HG03066 (cell line): ENCODE measurements around the gene DIO3.
"Not testable (repeated sequence)": the region's sequence is repeated elsewhere in the genome, so short reads cannot be mapped to it uniquely, and the experiment has no call there.

Experiments used
- ATAC-seq: cut with Tn5 transposase; IDR thresholded peaks from one replicate; pipeline ENCODE4 v1.9.1; 2021; ENCODE audit warnings: low read depth; ENCODE audit not compliant: unreplicated experiment

The DIO3 gene

GRCh38 chr14:101557321-101557695 is 4.0 kb upstream of the DIO3 start:
- ATAC-seq, result no peak

GRCh38 chr14:101557811-101558738 is 3.2 kb upstream of the DIO3 start:
- no peak for ATAC-seq

DNA sequence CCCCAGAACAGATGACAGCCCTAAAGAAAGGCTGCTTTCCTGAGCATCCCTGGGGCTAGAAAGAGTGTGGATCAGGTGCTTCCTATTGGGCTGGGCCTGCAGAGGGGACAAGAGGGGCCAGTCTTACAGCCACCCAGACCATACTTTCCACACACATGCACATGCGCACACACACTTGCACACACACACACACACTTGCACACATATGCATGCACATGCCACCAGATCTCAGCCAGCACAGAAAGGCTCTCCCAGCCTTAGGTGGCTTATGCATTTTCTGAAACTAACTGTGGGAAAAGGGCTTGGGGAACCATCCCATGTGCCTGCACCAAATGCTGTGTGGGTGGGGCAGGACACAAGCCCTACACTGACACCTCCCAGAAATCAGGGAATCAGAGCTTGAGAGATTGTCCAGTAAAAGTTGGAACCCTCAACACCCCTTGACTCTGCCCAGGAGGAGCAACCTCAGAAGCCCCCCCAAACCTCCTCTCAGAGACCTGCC is 2.5 kb upstream of the DIO3 start:
- ATAC-seq, result no peak

GRCh38 chr14:101559250-101559623 is 2.1 kb upstream of the DIO3 start:
- no peak for ATAC-seq

- no peak for ATAC-seq
These were observed 1.4 kb upstream of the DIO3 start for GRCh38 chr14:101559624-101560533.

DNA sequence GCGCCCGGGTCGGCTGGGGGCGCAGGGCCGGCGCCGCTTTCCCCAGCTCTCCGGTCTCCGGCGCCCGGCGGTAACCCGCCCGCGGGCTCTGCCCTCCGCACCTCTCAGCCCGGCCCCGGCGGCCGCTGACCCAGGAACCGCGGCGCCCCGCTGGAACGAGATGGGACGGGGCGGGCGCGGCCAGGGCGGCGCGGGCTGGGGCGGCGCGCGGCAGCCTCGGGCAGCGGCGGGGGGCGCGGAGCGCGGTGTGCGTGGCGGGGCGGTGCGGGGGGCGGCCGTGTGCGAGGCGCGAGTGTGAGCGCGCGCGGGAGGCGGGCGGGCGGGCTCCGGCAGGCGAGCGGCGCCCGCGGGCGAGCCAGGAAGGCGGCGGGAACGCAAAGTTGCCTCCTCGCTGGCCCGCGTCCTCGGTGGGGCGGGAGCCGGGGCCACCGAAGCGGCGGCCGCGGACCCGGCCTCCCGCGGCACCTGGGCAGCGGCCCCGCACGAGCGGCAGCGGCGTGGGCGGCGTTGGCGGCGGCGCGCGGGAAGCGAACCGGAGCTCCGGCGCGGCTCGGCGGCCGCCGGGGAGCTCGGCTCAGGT is 671 bp upstream of the DIO3 start:
- ATAC-seq, result no peak

DNA sequence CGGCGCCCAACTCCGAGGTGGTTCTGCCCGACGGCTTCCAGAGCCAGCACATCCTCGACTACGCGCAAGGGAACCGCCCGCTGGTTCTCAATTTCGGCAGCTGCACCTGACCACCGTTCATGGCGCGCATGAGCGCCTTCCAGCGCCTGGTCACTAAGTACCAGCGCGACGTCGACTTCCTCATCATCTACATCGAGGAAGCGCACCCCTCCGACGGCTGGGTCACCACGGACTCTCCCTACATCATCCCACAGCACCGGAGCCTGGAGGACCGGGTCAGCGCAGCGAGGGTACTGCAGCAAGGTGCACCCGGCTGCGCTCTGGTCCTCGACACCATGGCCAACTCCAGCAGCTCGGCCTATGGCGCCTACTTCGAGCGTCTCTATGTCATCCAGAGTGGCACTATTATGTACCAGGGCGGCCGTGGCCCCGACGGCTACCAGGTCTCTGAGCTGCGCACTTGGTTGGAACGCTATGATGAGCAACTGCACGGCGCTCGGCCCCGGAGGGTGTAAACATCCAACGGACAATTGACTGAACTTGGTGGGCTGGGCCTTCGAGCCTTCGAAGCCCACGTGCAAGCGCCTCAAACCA is 699 bp downstream of the DIO3 start:
- ATAC-seq, result no peak

- no peak for ATAC-seq
These were observed 1.5 kb downstream of the DIO3 start for GRCh38 chr14:101562659-101563351.

- no peak for ATAC-seq
These were observed 2.0 kb downstream of the DIO3 start for GRCh38 chr14:101563352-101563653.

- no peak for ATAC-seq
These were observed 2.6 kb downstream of the DIO3 start for GRCh38 chr14:101563654-101564443.

GRCh38 chr14:101564444-101564776 is 3.1 kb downstream of the DIO3 start:
- no peak for ATAC-seq

DNA sequence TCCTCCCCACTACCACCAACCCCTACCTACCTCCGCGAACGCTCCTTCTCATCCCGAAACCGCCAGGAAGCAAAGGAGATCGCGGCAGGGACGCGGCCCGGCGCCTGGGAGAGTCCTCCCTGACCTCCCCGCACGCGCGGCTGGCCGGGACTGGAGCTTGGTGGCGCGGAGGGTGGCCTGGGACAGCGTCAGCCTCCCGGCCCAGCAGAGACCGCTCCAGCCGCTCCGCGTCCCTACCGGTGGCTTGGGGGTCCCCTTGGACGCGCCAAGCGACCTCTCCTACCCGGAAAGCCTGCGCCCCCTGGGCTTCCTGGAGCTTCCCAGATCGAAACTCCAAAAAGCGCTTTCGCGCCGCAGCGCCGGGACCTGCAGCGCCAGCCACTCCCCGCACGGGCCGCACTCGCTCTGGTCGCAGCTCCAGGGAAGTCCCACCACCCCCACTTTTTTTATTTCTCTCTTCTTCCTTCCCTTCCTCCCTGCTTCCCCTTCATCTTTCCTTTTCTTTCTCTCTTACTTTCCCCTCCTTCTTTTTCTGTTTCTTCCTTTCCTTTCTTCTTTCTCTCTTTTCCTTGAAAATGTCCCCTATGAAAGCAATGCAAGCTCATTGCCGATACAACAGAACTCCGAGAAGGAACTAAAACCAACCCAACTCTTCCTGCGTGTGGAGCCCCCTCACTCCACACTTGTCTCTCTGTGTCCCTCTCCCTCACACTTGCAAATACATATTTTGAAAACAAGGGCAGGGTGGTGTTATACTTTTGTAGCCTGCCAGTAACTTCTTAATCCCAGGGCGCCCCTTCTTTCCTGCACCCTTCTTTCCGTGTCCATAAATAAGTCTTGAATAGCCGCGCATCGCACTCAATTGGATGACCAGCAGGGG is 3.8 kb downstream of the DIO3 start:
- ATAC-seq, result no peak

DNA sequence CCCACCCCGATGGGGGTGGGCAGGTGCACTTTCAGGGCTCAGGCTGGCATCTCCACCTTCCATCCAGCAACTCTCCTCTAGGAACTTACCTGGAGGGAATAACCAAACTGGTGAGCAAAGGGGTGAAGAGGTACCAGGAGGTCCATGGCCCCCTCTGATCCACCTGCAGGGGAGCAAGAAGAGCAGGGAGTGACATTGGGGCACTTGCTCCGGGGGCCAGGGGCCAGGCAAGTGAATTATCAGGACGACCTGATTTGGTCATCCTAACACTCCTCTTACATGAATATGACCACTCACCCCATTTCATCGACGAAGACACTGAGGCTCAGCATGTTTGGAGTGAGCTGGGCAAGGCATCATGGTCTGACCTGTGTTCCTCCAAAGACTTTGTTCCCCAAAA is 6.0 kb downstream of the DIO3 start:
- no peak for ATAC-seq

GRCh38 chr14:101571004-101571403 is 9.7 kb downstream of the DIO3 start:
- ATAC-seq, result no peak

GRCh38 chr14:101572526-101572925 is 11.2 kb downstream of the DIO3 start:
- not testable (repeated sequence) for ATAC-seq

DNA sequence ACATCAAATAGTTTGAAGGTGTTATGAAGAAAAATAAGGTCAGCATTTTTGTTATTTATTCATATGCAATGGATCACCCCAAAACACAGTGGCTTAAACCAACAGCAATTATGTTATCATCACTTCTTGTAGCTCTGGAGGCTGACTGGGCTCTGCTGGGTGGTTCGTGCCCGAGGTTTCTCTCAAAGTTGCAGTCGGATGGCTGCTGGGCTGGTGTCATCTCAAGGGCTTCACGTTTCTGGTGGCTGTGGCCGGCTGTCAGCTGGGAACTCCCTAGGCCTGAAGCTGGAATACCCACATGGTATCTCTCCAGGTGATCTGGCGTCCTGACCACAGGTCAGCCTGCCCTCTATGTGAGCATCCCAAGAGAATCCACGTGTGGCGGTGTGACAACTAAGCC is 12.0 kb downstream of the DIO3 start:
- ATAC-seq, result no peak

DNA sequence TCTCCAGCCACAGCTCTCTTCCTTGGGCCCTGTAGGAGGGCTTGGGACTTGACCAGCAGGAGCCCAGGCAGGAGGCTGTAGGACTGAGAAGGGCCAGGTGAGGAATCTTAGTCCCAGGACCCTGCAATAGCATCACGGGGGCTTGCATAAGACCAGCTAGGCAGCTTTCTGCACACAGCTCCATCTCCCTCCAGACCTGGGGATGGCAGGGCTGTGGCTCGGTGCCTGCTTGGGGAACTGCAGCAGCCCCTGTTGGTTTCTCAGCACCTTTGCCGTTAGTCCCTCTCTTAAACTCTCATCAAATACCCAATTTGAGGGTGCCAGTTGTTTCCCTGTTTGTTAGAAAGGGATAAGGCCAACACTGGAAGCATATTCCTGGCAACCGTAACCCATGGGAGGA is 14.3 kb downstream of the DIO3 start:
- no peak for ATAC-seq

DNA sequence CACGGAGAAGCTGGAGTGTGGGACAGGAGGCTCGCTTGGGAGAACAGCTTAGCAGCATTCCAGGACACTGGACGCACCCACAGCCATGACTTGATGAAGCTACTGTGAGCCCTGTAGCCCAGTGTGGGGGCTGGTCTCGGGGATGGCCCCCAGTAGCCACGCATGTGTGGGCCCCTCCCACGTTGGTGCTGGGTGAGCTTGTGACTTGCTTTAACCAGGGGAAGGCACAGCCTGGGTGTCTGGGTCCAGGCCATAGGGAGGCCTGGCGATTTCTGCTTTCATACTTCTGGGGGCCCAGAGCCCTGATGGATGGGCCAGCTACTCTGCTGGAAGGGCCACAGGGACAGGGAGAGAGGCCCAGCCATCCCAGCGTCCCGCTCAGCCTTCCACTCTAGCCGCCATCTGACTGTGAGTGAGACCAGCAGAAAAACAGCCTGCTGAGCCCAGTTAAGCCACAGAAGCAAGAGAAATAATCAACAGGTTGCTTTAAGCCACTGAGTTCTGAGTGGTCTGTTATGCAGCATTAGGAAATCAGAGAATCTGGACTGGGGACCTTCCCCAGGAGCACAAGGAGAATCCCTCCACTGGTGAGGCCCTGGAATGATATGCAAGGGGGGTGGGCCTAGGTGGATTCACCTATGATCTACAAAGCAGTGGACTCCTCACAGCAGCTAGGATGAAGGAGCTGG is 16.1 kb downstream of the DIO3 start:
- ATAC-seq, result no peak
